HG03025 (cell line): ENCODE data around the gene FHDC1.

Source experiments
- ATAC-seq: cut with Tn5 transposase; IDR thresholded peaks from one replicate; pipeline ENCODE4 v1.9.1; 2021; ENCODE audit warnings: mild to moderate bottlenecking, moderate library complexity; ENCODE audit not compliant: unreplicated experiment, low FRiP score

FHDC1 gene

GRCh38 chr4:152975380-152976211, 39.5 kb downstream of the FHDC1 start:
- ATAC-seq: no peak

GRCh38 chr4:152976212-152976761, 40.2 kb downstream of the FHDC1 start:
- ATAC-seq: no peak

- no peak for ATAC-seq
Measured at GRCh38 chr4:152979731-152980330, 43.7 kb downstream of the FHDC1 start.

GRCh38 chr4:152981278-152981677, 45.2 kb downstream of the FHDC1 start:
- no peak for ATAC-seq

GRCh38 chr4:152981842-152982241, 45.7 kb downstream of the FHDC1 start:
- ATAC-seq: no peak

- ATAC-seq: no peak
Measured at GRCh38 chr4:152983221-152983620, 47.1 kb downstream of the FHDC1 start.

- ATAC-seq: no peak
Measured at GRCh38 chr4:152983774-152984411, 47.8 kb downstream of the FHDC1 start.

GRCh38 chr4:152988721-152989553, 52.8 kb downstream of the FHDC1 start:
- no peak for ATAC-seq

GRCh38 chr4:152989554-152989970, 53.4 kb downstream of the FHDC1 start:
- ATAC-seq: no peak

GRCh38 chr4:152990471-152991131, 54.5 kb downstream of the FHDC1 start:
- no peak for ATAC-seq

GRCh38 chr4:152991398-152991797, 55.3 kb downstream of the FHDC1 start:
- ATAC-seq: no peak

GRCh38 chr4:152992027-152992426, 55.9 kb downstream of the FHDC1 start:
- ATAC-seq: no peak

GRCh38 chr4:152992466-152992865, 56.3 kb downstream of the FHDC1 start:
- ATAC-seq: no peak

- ATAC-seq: no peak
Measured at GRCh38 chr4:152994038-152994437, 57.9 kb downstream of the FHDC1 start.

GRCh38 chr4:152996111-152996571, 60.0 kb downstream of the FHDC1 start:
- ATAC-seq: no peak

- ATAC-seq: no peak
Measured at GRCh38 chr4:152996672-152997071, 60.5 kb downstream of the FHDC1 start.

- ATAC-seq: no peak
Measured at GRCh38 chr4:152997288-152997687, 61.2 kb downstream of the FHDC1 start.

- ATAC-seq: no peak
Measured at GRCh38 chr4:152997771-152998487, 61.8 kb downstream of the FHDC1 start.

- ATAC-seq: no peak
Measured at GRCh38 chr4:152998861-152999260, 62.7 kb downstream of the FHDC1 start.
